HG02571 (cell line): Measurements from ENCODE around the gene CEP83.
"Not testable (repeated sequence)": the region's sequence is repeated elsewhere in the genome, so short reads cannot be mapped to it uniquely, and the experiment has no call there.

Experiments used
- ATAC-seq: cut with Tn5 transposase; IDR thresholded peaks from one replicate; pipeline ENCODE4 v1.9.1; 2021; ENCODE audit warnings: mild to moderate bottlenecking, moderate library complexity; ENCODE audit not compliant: unreplicated experiment

The CEP83 gene

DNA sequence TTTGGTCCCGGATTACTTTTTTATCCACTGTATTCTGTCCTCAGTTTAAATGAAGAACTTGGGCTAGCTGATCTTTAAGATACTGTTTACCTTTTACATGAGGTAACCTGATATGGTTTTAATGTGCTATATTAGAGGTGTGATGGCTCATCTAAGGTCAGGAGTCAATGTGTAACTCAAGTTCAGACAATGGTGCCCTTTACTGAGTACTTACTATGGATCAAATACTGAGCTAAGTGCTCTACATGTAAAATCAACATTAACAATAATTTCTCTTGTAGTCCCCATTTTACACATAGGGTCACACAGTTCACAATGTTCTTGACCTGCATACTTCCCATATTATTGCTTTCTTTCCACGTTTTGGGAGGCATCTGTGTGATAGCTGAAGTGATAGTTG lies 79.2 kb downstream of the CEP83 start:
- no peak for ATAC-seq

DNA sequence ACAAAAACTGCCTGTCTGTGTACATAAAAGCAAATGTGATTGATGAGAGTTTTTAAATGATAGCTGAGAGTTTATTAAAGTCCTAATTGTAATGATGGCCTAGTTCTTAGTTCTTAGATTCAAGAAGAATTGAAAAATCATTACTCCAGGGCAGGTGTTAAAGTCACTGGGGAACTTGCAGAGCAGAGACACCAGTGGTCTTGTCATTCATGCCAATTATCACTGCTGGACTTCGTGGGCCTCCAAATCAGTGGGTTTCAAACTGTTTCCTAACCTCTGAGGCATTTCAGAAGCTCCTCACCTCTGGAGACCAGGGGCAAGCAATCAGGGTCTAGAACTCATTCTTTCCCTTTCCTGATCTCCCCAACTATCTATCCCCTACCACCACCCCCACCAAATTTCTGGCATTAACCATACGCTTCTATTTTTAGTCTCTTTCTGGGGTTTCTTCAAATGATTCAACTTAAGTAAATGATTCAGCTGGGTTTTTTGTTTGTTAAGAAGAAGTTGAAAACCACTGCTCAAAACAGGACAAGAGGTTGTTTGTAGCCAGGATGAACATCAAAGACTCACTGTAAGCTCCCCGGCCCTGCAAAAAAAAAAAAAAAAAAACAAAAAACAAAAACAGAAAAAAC lies 80.1 kb downstream of the CEP83 start:
- ATAC-seq = no peak

DNA sequence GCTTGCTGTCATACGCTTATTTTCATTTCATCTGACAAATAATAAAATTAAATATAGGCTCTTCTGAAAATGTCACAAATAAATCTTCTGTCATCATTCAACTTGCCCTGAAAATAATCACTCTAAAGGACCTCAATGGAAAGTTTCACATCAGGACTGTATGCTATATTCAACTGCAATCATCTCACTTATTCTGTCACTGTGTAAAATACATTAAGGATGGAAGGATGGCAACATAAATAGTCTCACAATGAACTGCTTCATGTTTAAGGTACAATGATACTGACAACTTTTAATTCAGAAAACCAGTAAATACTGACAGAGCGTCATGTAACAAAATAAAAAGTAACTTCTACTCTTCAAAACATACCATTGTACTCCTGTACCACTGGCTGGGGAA lies 82.1 kb downstream of the CEP83 start:
- no peak for ATAC-seq

DNA sequence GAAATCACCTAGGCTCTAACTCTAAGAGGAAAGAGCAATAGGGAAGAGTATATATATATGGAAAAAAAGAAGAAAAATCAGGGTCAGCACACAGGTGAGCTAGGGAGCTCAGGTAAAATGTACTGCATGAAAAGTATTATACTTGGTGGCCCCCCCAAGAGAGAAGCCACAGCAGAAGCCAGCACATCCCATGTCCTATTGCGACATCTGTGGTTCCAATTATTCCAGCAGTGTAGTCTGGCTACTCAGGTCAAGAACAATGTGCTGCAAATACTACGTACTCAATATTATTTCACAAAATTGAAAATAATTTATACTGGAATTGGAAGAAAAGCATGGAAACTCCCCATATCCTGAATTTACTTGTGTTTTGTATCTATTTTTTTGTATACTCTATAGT lies 85.5 kb downstream of the CEP83 start:
- ATAC-seq = no peak

DNA sequence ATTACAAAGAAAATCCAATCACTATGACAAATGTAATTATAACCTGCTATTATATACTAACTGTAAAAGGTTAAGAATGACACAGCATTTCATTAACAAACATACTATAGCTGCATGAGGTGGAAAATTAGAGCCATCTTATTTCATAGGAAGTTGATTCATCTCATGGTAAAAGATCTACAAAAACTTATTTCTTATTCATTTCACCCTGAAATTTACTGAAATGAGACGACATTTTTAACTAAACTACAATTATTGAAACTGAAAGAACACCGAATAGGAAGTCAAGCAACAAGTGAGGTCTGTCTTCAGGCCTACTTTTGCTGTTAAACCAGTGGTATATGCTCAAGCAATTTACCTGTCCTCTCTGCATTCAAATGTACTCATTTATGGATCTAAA lies 87.2 kb downstream of the CEP83 start:
- ATAC-seq = no peak

DNA sequence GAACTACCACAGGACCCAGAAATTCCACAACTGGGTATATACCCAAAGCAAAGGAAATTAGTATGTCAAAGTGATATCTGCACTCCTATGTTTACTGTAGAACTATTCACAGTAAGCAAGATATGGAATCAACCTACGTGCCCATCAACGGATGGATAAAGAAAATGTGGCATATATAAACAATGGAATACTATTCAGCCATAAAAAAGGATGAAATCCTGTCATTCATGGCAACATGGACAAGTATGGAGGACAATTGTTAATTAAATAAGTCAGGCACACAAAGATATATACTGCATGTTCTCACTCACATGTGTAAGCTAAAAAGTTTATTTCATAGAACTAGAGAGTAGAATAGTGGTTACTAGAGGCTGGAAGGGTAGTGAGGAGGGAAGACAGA lies 97.0 kb downstream of the CEP83 start:
- no peak for ATAC-seq

DNA sequence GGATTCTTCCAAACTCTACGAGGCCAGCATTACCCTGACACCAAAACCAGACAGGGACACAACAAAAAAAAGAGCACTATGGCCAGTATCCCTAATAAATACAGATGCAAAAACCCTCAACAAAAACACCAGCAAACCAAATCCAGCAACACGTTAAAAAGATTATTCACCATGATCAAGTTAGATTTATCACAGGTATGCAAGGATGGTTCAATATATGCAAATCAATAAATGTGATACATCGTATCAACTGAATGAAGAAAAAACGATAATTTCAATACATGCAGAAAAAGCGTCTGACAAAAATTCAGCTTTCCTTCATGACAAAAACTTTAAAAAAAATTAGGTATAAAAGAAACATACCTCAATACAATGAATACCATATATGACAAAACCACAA lies 99.9 kb downstream of the CEP83 start:
- ATAC-seq = no peak

DNA sequence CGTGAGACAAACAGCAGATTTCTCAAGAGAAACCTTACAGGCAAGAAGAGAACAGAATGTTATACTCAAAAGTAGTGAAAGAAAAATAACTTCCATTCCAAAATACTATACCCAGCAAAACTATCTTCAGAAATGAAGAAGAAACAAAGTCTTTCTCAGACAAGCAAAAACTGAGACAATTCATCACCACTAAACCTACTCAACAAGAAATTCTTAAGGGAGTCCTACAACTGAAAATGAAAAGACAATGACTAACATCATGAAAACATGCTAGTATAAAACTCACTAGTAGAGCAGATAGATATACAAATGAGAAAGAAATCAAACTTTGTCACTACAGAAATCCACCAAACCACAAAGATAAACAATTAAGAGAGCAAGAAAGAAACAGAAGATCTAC lies 106.5 kb downstream of the CEP83 start:
- no peak for ATAC-seq

DNA sequence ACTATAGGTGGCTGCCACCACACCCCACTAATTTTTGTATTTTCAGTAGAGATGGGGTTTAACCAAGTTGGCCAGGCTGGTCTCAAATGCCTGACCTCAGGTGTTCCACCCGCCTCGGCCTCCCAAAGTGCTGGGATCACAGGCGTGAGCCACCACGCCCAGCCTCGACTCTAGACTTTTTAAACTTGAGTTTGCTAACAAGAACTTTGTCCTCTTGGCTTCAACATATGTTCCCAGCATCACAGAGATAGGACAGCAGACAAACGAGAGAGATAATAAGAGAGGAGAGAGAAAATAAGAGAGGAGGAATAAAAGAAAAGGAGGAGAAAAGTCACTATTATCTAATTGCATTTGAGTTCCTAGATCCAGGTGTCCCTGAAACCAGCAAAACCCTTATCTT lies 119.1 kb downstream of the CEP83 start:
- ATAC-seq = no peak

DNA sequence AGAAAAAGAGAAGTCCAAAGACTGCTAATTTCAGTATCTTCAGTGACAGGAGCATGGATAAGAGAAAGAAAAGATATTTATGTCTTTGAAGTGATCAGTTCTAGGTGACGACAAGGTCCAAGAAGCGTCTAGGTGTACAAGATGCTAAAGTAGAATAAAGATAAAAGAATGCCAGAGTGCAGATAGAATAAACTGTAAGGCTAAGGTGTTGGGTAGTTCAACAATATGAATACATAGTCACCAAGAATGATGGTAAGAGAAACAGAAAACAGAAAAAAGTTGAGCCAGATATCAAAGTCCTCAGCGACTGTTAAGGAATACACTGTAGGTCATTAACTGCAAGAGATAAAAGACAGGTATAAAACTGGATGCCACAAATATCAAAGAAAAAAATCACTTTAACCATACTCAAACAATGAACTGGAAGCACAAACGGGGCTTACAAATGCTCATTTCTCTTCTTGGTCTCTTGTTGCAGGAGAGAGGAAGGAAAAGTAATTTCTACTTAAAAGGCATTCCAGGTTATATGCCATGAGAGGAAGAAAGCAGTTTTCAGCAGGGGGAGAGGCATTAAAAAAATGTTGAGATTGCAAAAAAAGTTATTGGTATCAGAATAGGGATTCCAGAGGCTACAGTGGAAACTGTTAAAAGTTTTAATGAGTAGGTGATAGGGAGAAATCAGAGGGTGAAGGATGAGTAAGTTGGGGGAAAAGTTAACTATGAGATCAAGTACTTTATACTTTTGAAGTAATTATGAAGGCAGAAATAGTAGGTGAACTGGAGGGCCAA lies 121.5 kb downstream of the CEP83 start:
- ATAC-seq = no peak

DNA sequence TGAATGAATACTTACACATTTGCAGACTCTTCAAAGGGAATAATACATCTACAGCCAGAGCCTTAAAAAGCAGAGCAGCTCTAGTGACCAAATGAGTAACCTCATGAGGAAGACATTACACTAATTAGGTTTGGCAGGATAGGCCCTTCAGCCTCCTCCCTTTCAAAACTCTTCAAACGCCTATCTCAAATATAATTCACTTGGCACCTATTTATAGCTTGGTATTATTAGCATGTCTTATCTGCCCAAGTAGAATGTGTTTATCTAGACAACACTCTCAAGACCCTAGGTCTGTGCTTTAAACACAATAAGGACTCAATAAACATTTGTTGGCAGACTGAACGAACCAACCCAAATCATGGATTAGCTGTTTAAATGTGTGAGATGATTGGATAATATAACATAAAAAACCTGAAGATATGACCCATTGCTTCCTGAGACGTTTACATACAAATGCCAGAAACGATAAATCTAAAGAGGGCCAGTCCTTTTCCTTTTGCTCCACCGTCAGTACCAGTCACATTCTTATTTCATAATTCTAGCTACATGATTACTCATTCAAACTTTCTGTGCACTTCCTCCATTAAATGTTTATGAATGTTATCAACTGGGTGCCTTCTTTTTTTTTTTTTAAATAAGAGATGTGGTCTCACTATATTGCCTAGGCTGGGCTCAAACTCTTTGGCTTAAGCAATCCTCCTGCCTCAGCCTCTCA lies 123.3 kb downstream of the CEP83 start:
- ATAC-seq = no peak

DNA sequence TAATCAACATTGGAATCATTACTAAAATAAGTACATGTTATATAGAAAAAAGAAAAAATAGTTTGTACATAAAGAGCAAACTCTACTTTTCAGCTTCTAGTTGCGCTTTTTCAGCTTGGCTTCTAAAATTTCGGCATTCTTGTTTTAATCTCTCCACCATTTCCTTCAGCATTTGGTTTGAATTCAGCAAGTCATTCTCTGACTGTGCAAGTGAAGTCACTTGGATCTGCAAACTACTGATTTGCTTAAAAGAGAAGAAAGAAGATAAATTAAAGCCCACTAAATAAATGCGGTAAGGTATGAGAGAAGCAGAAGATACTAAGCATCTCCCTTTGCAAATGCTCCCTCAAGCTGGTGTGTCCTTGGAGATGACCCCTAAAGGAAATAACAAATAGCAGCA lies 126.3 kb downstream of the CEP83 start:
- ATAC-seq = no peak

DNA sequence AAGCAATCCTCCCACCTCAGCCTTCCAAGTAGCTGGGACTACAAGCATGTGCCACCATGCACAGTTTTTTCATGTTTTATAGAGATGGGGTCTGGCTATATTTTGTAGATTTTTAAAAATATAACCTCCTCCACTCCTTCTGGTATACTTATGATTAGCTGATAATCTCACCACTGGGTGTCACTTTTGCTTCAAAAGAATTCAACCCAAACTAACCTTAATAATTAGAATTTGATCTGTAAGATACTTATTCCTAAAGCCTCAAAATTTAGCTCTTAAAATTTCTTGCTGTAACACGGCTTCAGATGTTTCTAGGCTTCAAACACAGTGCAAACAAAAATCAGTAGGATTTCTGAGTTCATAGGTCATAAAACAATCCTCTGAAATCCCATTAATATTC lies 130.3 kb downstream of the CEP83 start:
- no peak for ATAC-seq

DNA sequence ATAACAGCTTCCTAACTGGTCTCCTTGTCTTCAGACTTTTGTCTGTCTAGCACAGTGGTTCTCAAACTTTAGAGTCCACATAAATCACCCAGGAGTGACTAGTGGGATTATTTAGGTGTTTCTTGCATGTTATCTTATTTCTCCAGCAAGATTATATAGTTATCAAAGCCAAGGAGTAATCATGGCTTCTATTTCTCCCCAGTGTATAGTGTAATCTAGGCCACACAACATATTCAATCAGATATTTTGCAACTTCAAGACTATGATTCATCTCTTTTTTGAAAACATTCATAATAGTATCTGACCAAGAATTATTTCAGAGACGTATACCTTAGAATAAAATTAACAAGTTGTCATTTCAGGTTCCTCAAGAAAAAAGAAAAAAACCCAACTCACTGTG lies 131.9 kb downstream of the CEP83 start:
- ATAC-seq = no peak

DNA sequence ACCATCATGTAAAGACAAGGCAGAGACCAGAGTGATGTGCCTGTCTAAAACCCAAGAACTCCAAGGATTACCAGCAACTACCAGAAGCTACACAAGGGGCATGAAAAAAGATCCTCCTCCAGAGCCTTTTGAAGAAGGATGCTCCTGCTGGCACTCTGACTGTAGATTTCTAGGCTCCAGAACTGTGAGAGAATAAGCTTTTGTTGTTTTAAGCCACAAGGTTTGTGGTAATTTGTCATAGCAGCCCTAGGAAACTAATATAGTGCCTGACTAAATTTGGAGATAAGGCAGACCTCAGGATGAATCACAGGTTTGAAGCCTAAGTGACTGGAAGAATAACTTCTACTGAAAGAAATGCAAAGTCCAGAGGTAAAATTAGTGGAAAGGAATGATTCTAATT lies 132.9 kb downstream of the CEP83 start:
- ATAC-seq = no peak

DNA sequence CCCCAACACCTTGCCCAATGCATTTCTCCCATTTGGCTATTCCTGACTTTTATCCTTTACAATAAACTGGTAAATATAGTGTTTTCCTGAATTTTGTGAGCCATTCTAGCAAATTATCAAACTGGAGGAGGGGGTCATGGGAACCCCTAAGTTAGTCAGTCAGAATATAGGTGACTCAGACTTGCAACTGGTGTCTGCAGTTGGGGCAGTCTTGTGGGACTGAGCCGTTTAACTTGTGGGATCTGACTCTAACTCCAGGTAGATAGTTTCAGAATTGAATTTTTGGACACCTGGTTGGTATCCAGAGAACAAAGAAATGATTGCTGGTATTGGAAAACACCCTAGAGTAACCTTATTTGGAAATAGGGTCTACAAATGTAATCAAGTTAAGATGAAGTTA lies 133.4 kb downstream of the CEP83 start:
- no peak for ATAC-seq

DNA sequence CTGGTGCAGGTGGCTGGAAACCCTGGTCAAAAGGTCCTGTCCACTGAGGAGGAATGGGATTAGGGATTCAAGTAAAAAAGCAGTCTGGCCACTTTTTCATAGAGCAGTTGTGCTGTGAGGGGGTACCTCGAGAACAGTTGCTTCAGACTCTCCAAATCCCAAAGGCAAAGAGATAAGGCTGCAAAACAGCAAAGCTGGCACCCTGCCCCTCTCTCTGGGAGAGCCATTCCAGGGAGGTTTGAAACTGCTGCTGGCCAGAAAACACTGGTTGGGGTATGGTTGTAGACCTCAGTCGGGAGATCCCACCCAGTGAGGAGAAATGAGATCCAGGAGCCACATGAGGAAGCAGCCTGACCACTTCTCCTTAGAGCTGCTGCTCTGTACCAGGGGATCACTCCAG lies 137.3 kb downstream of the CEP83 start:
- no peak for ATAC-seq

DNA sequence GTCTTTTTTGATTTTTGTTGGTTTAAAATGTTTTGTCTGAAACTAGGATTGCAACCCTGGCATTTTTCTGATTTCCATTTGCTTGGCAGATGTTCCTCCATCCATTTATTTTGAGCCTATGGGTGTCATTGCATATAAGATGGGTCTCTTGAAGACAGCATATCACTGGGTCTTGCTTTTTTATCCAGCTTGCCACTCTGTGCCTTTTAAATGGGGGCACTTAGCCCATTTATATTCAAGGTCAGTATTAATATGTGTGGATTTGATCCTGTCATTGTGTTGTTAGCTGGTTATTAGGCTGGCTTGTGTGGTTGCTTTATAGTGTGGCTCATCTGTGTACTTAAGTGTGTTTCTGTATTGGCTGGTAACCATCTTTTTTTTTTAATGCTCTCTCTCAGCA lies 139.6 kb downstream of the CEP83 start:
- ATAC-seq = no peak

DNA sequence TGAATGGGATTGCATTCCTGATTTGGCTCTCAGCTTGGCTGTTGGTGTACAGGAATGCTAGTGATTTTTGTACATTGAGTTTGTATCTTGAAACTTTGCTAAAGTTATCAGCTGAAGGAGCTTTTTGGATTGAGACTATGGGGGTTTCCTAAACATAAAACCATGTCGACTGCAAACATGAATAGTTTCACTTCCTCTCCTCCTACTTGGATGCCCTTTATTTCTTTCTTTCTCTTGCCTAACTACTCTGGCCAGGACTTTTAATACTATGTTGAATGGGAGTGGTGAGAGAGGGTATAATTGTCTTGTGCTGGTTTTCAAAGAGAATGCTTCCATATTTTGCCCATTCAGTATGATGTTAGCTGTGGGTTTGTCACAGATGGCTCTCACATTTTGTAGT lies 141.5 kb downstream of the CEP83 start:
- no peak for ATAC-seq

DNA sequence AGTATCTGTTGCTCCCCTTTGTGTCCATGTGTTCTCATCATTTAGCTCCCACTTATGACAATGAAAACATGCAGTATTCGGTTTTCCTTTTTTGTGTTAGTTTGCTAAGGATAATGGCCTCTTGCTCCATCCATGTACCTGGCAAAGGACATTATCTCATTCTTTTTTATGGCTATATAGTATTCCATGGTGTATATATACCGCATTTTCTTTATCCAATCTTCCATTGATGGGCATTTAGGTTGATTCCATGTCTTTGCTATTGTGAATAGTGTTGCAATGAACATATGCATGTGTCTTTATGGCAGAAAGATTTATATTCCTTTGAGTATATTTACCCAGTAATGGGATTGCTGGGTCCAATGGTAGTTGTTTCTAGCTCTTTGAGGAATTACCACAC lies 143.1 kb downstream of the CEP83 start:
- not testable (repeated sequence) for ATAC-seq

DNA sequence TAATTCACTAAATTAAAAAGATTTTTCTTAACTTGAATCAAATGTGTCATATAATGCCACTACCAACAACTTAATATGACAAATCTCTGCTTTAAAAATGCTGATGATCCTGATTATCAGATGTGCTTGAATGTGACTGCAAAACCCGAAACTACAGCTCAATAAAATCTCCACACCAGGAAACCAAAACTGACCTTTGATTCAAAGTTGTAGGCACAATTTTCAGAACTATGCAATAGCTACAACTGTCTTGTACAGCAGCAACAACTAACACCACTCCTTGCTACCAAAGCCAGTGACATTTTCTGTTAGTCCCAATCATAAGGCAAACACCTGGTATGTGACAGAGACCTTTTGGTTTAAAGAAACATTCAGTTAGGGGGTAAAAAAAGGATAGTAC lies 147.3 kb downstream of the CEP83 start:
- ATAC-seq = no peak

DNA sequence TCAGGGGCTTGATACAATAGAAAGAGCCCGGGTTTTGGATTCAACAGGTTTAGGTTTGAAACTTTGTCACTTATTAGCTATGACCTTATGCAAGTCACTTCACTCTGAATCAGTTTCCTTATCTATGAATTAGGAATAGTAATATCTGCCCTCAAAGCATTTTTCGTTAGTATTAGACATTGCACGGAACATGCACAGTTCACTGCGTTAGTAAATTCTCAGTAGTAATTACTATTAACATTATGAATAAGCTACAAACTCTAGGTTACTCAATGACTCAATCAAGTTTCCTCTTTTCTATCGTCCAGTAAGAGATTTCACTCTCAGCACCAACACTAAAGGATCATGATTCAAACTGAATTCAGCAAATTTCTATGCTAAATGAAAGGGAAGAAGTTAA lies 150.3 kb downstream of the CEP83 start:
- ATAC-seq = peak; percentile 47
